Fibroblast of lung (primary cell): ENCODE measurements around the gene TMEM125. TPM values are rescaled to one million over a fixed set of nuclear protein-coding genes. Genes with fewer than 3 reads are reported as not detected.

Experiments used
- DNase-seq, 2 donors: peaks; one replicate each; pipeline versions ENCODE4 v3.0.0 to v3.0.0-alpha.2; 2010; ENCODE audit warnings: low read depth in 2 of 2
- H2AFZ ChIP-seq: 2 replicates; pipeline ENCODE4 v1.5.1; 2012; ENCODE audit warnings: low read length, control low read depth, inconsistent platforms
- H3K27ac ChIP-seq: 2 replicates; pipeline ENCODE4 v1.5.1; 2011; ENCODE audit warnings: low read length, control low read depth; ENCODE audit not compliant: insufficient read depth
- H3K27me3 ChIP-seq: 2 replicates; pipeline ENCODE4 v1.5.1; 2011; ENCODE audit warnings: mild to moderate bottlenecking, low read length; ENCODE audit not compliant: control insufficient read depth, insufficient read depth
- H3K36me3 ChIP-seq: 2 replicates; pipeline ENCODE4 v1.5.1; 2011; ENCODE audit warnings: low read length; ENCODE audit not compliant: control insufficient read depth, insufficient read depth
- H3K4me1 ChIP-seq: 2 replicates; pipeline ENCODE4 v1.5.1; 2011; ENCODE audit warnings: low read length; ENCODE audit not compliant: control insufficient read depth, insufficient read depth; ENCODE audit errors: extremely low read depth
- H3K4me2 ChIP-seq: 2 replicates; pipeline ENCODE4 v1.5.1; 2011; ENCODE audit warnings: low read length, control low read depth; ENCODE audit not compliant: insufficient read depth; ENCODE audit errors: extremely low read depth
- H3K4me3 ChIP-seq, 4 experiments: fragments of 200-600 bp in 1 of 4; sonication (generic) in 1 of 4; replicated peaks in 1 of 4; 2 replicates each; pipeline ENCODE4 v1.5.1; 2011 to 2016; ENCODE audit warnings: low read length in 4 of 4, low read depth in 3 of 4, mild to moderate bottlenecking in 3 of 4, control low read depth in 2 of 4, inconsistent platforms in 1 of 4, mixed read lengths in 1 of 4; ENCODE audit not compliant: insufficient read depth in 1 of 4; ENCODE audit errors: control extremely low read depth in 1 of 4
- H3K79me2 ChIP-seq: 2 replicates; pipeline ENCODE4 v1.5.1; 2012; ENCODE audit warnings: mild to moderate bottlenecking, low read length, inconsistent platforms; ENCODE audit not compliant: control insufficient read depth, insufficient read depth
- H3K9ac ChIP-seq: 2 replicates; pipeline ENCODE4 v1.5.1; 2011; ENCODE audit warnings: mild to moderate bottlenecking, low read length, control low read depth; ENCODE audit not compliant: insufficient read depth
- H3K9me3 ChIP-seq: 2 replicates; pipeline ENCODE4 v1.5.1; 2012; ENCODE audit warnings: low read depth, low read length; ENCODE audit not compliant: control insufficient read depth, insufficient read depth
- H4K20me1 ChIP-seq: 2 replicates; pipeline ENCODE4 v1.5.1; 2011; ENCODE audit warnings: low read length; ENCODE audit not compliant: control insufficient read depth, insufficient read depth; ENCODE audit errors: extremely low read depth
- CTCF ChIP-seq, 2 donors: IDR thresholded peaks in 1 of 2; conservative IDR thresholded peaks in 1 of 2; 1 replicate in 1 of 2; 2 replicates in 1 of 2; pipeline ENCODE4 v1.5.1; 2011 to 2012; ENCODE audit warnings: low read length in 2 of 2, control low read depth in 1 of 2, inconsistent platforms in 1 of 2, low read depth in 1 of 2, mild to moderate bottlenecking in 1 of 2
- EZH2 ChIP-seq: IDR thresholded peaks from 2 replicates; pipeline ENCODE4 v1.5.1; 2012; ENCODE audit warnings: low read length, control low read depth, mild to moderate bottlenecking; ENCODE audit errors: missing control alignments
- polyA plus RNA-seq, 2 donors: library from polyadenylated mRNA; depleted of rRNA in 1 of 2; stranded (reverse) in 1 of 2; unstranded in 1 of 2; fragments of >200 nt; gene quantifications; 2 replicates each; pipeline ENCODE4 v1.2.1, GENCODE V29; 2011 to 2012; ENCODE audit warnings: missing spikeins in 1 of 2
- total RNA-seq: library from RNA; depleted of rRNA; stranded (reverse); fragments of >200 nt; gene quantifications from 2 replicates; pipeline ENCODE4 v1.2.1, GENCODE V29; 2014

Gene TMEM125
- total and polyA plus RNA-seq, 2 donors (not counting 1 experiment from before 2014, with no cell fraction given): 0.03 TPM; not detected in 1

- no peaks in the 10 kb centered on the region for H3K36me3 ChIP-seq
- no peak overlapping the region for H3K9ac ChIP-seq
- H3K27me3 ChIP-seq: no peaks in the 10 kb centered on the region
- H3K79me2 ChIP-seq: no peaks in the 10 kb centered on the region
- DNase-seq: no peak
- H2AFZ ChIP-seq: no peak overlapping the region
- H3K9me3 ChIP-seq: no peaks in the 10 kb centered on the region
- H3K4me1 ChIP-seq: no peaks in the 10 kb centered on the region
- H4K20me1 ChIP-seq: no peaks in the 10 kb centered on the region
- no peak overlapping the region for H3K4me3 ChIP-seq
- TF ChIP-seq CTCF (conservative IDR thresholded peaks at IDR 0.05 in 1 of 2, IDR thresholded peaks at IDR 0.05 in 1 of 2; ENCODE audit: low read depth in 1 of 2, low read length in 2 of 2): no peak
- no peak for TF ChIP-seq EZH2
- H3K27ac ChIP-seq: no peak overlapping the region
- no peak overlapping the region for H3K4me2 ChIP-seq
These were observed 34.5 kb downstream of the TMEM125 start for GRCh38 chr1:43304314-43304681.

- Histone ChIP-seq H3K9me3 (no peaks in the 10 kb centered on the region), H3K79me2 (no peaks in the 10 kb centered on the region), H3K4me2 (no peak overlapping the region), H4K20me1 (no peaks in the 10 kb centered on the region), H3K27me3 (no peaks in the 10 kb centered on the region), H2AFZ (no peak overlapping the region), H3K27ac (no peak overlapping the region), H3K4me1 (no peaks in the 10 kb centered on the region), H3K4me3 (no peak overlapping the region), H3K9ac (no peak overlapping the region), H3K36me3 (no peaks in the 10 kb centered on the region)
- DNase-seq: no peak
- TF ChIP-seq CTCF (conservative IDR thresholded peaks at IDR 0.05 in 1 of 2, IDR thresholded peaks at IDR 0.05 in 1 of 2; ENCODE audit: low read depth in 1 of 2, low read length in 2 of 2): no peak
- TF ChIP-seq EZH2: no peak
These were observed 35.1 kb downstream of the TMEM125 start for GRCh38 chr1:43304771-43305300.

- Histone ChIP-seq H2AFZ (no peak overlapping the region), H3K4me1 (no peaks in the 10 kb centered on the region), H3K4me2 (no peak overlapping the region), H3K9me3 (no peaks in the 10 kb centered on the region), H3K36me3 (no peaks in the 10 kb centered on the region), H3K9ac (no peak overlapping the region), H4K20me1 (no peaks in the 10 kb centered on the region), H3K27me3 (no peaks in the 10 kb centered on the region), H3K27ac (no peak overlapping the region), H3K4me3 (no peak overlapping the region), H3K79me2 (no peaks in the 10 kb centered on the region)
- TF ChIP-seq CTCF (conservative IDR thresholded peaks at IDR 0.05 in 1 of 2, IDR thresholded peaks at IDR 0.05 in 1 of 2; ENCODE audit: low read depth in 1 of 2, low read length in 2 of 2): no peak
- no peak for TF ChIP-seq EZH2
- no peak for DNase-seq
These were observed 35.7 kb downstream of the TMEM125 start for GRCh38 chr1:43305461-43305860.
